Fibroblast of the aortic adventitia (primary cell): ENCODE data around the gene ATP2C1. TPM values are rescaled to one million over a fixed set of nuclear protein-coding genes. Genes with fewer than 3 reads are reported as not detected.
A peak's percentile ranks its signal among the peaks of the same experiment; 100 is the strongest.

Source experiments
- DNase-seq: peaks from one replicate; pipeline ENCODE4 v3.0.0-alpha.2; 2010; ENCODE audit warnings: low read depth
- H3K4me3 ChIP-seq: 2 replicates; pipeline ENCODE4 v1.5.1; 2011; ENCODE audit warnings: low read depth, mild to moderate bottlenecking, control low read depth, low read length, moderate library complexity
- CTCF ChIP-seq: IDR thresholded peaks from 2 replicates; pipeline ENCODE4 v1.5.1; 2011; ENCODE audit warnings: mild to moderate bottlenecking, low read length, control low read depth, inconsistent platforms; ENCODE audit not compliant: insufficient read depth
- total RNA-seq: library from RNA; depleted of rRNA; stranded (reverse); fragments of >200 nt; gene quantifications from 2 replicates; pipeline ENCODE4 v1.2.3, GENCODE V29; 2012; ENCODE audit warnings: low replicate concordance

ATP2C1 gene
- total RNA-seq, 1 donor = 73.2 TPM

GRCh38 chr3:130894986-130895280, 1.0 kb downstream of the ATP2C1 start:
- TF ChIP-seq CTCF = no peak
- peak overlapping the region; percentile 91 for H3K4me3 ChIP-seq
- DNase-seq = peak; percentile 35

GRCh38 chr3:130895690-130896488, 2.0 kb downstream of the ATP2C1 start:
- DNase-seq = no peak
- TF ChIP-seq CTCF = no peak
- peak overlapping the region; percentile 91 for H3K4me3 ChIP-seq

GRCh38 chr3:130897316-130897715, 3.4 kb downstream of the ATP2C1 start:
- TF ChIP-seq CTCF = no peak
- peak; percentile 22 for DNase-seq
- H3K4me3 ChIP-seq = no peak overlapping the region

- no peak for DNase-seq
- TF ChIP-seq CTCF = no peak
- no peak overlapping the region for H3K4me3 ChIP-seq
Measured at GRCh38 chr3:130900959-130901358, 7.1 kb downstream of the ATP2C1 start.

- no peak for TF ChIP-seq CTCF
- DNase-seq = no peak
- no peak overlapping the region for H3K4me3 ChIP-seq
Measured at GRCh38 chr3:130901463-130902204, 7.8 kb downstream of the ATP2C1 start.

GRCh38 chr3:130903412-130903908, 9.6 kb downstream of the ATP2C1 start:
- H3K4me3 ChIP-seq = no peak overlapping the region
- TF ChIP-seq CTCF = no peak
- DNase-seq = no peak
